Measurements from ENCODE around the gene DNM1.

- TF ChIP-seq POLR2A (IDR thresholded peaks at IDR 0.05) (no peak), CTCF (IDR thresholded peaks at IDR 0.05) (no peak)
Observed at GRCh38 chr9:128232528-128233428, 29.6 kb downstream of the DNM1 start.

Data from testis (tissue), 2 donors.